Left lung (tissue), 10 donors: ENCODE data around the gene HSP90AA1. TPM values are rescaled to one million over a fixed set of nuclear protein-coding genes. Genes with fewer than 3 reads are reported as not detected.
"Not testable (repeated sequence)": the region's sequence is repeated elsewhere in the genome, so short reads cannot be mapped to it uniquely, and the experiment has no call there.

Source experiments
- ATAC-seq: fragments of 200-7000 bp; cut with Tn5 transposase; one replicate; pipeline ENCODE4 v1.9.1; 2020; ENCODE audit warnings: moderate library complexity
- DNase-seq, 4 donors: peaks; one replicate each; pipeline ENCODE4 v3.0.0-alpha.2; 2013 to 2020
- H3K27ac ChIP-seq, 2 donors: fragments of 200-600 bp; sonication (generic) in 1 of 2; one replicate each; pipeline versions ENCODE4 v1.5.0 to v1.8.0; 2020 to 2021
- H3K27me3 ChIP-seq, 2 donors: fragments of 200-600 bp; sonication (generic) in 1 of 2; one replicate each; pipeline versions ENCODE4 v1.5.0 to v1.8.0; 2020 to 2021
- H3K36me3 ChIP-seq, 2 donors: fragments of 200-600 bp; sonication (generic) in 1 of 2; one replicate each; pipeline versions ENCODE4 v1.5.0 to v1.8.0; 2020 to 2021
- H3K4me1 ChIP-seq, 2 donors: fragments of 200-600 bp; one replicate each; pipeline ENCODE4 v1.8.0; 2021
- H3K4me3 ChIP-seq, 2 donors: fragments of 200-600 bp; sonication (generic) in 1 of 2; one replicate each; pipeline versions ENCODE4 v1.5.0 to v1.8.0; 2020 to 2021; ENCODE audit warnings: mild to moderate bottlenecking in 1 of 2
- H3K9me3 ChIP-seq, 2 donors: fragments of 200-600 bp; sonication (generic) in 1 of 2; one replicate each; pipeline versions ENCODE4 v1.5.0 to v1.8.0; 2020 to 2021
- CTCF ChIP-seq, 2 donors: fragments of 200-600 bp; sonication (generic) in 1 of 2; IDR thresholded peaks; one replicate each; pipeline versions ENCODE4 v1.5.0 to v1.8.0; 2021; ENCODE audit warnings: antibody characterized with exemption in 2 of 2
- intact Hi-C, 2 donors: fragments of 100-400 bp; cut with DNase I; formaldehyde crosslinking; loops; one replicate each; pipeline versions ENCODE4 v1.11.2 to v1.14.2; 2022
- polyA plus RNA-seq, 6 donors: library from polyadenylated mRNA; unstranded; fragments of 120-200 nt; gene quantifications; one replicate each; pipeline ENCODE4 v1.2.1, GENCODE V29; 2013; ENCODE audit not compliant: insufficient read length in 6 of 6
- total RNA-seq, 2 donors: library from RNA; stranded (reverse); fragmentation: NEBNext Ultra II Directional; extraction: Animal tissue kit (Norgen Biotek cat#: 25700); gene quantifications; one replicate each; pipeline ENCODE4 v1.2.1, GENCODE V29; 2021
- donor health status: DM: no; HTN: yes; CAD: no.
- donor health status: DM: no; HTN: no; CAD: no.

Gene HSP90AA1
- total and polyA plus RNA-seq, 8 donors, result 515 to 760 (median 630) TPM

- ATAC-seq (no peak), DNase-seq (no peak)
- Histone ChIP-seq H3K9me3 (no peaks in the 10 kb centered on the region), H3K27ac (no peak overlapping the region), H3K36me3 (peaks cover 0 to 27% of the 10 kb centered on the region in 2 donors), H3K27me3 (no peaks in the 10 kb centered on the region), H3K4me3 (no peak overlapping the region), H3K4me1 (no peaks in the 10 kb centered on the region)
- no peak for TF ChIP-seq CTCF (IDR thresholded peaks at IDR 0.05)
- intact Hi-C loops, result no loop called here
Measured at GRCh38 chr14:102071283-102071998, 15.4 kb downstream of the HSP90AA1 start.

GRCh38 chr14:102066041-102066451 is 20.8 kb downstream of the HSP90AA1 start:
- peaks cover 0 to 11% of the 10 kb centered on the region in 2 donors for H3K4me1 ChIP-seq
- no peak for TF ChIP-seq CTCF (IDR thresholded peaks at IDR 0.05)
- ATAC-seq, result no peak

GRCh38 chr14:102064590-102064989 is 22.3 kb downstream of the HSP90AA1 start:
- H3K36me3 ChIP-seq, H3K9me3 ChIP-seq, DNase-seq, intact Hi-C loops, H3K4me3 ChIP-seq, H3K27ac ChIP-seq, H3K27me3 ChIP-seq, ATAC-seq: not testable (repeated sequence)
- peaks cover 0 to 11% of the 10 kb centered on the region in 2 donors for H3K4me1 ChIP-seq

More at GRCh38 chr14:102066041-102066451, 20.8 kb downstream of the HSP90AA1 start:
- Histone ChIP-seq H3K27me3 (no peaks in the 10 kb centered on the region), H3K9me3 (no peaks in the 10 kb centered on the region), H3K4me3 (no peak overlapping the region), H3K36me3 (peaks cover 0 to under 1% of the 10 kb centered on the region in 2 donors), H3K27ac (no peak overlapping the region)
- intact Hi-C loops, result no loop called here
- peak in 1 of 4 donors; percentile 63 for DNase-seq

GRCh38 chr14:102063808-102064429 is 22.9 kb downstream of the HSP90AA1 start:
- ATAC-seq, result no peak
- Histone ChIP-seq H3K36me3 (no peaks in the 10 kb centered on the region), H3K27me3 (no peaks in the 10 kb centered on the region), H3K4me3 (no peak overlapping the region), H3K4me1 (peaks cover 0 to 11% of the 10 kb centered on the region in 2 donors), H3K27ac (no peak overlapping the region), H3K9me3 (no peaks in the 10 kb centered on the region)
- intact Hi-C loops, result no loop called here
- no peak for TF ChIP-seq CTCF (IDR thresholded peaks at IDR 0.05)
- no peak for DNase-seq

GRCh38 chr14:102063109-102063807 is 23.6 kb downstream of the HSP90AA1 start:
- H3K27ac ChIP-seq, result no peak overlapping the region

More at GRCh38 chr14:102063109-102063807, 23.6 kb downstream of the HSP90AA1 start:
- peak; percentile 98 for ATAC-seq
- H3K4me1 ChIP-seq, result peaks cover 0 to 11% of the 10 kb centered on the region in 2 donors
- no peaks in the 10 kb centered on the region for H3K9me3 ChIP-seq
- peak; percentile 52 to 92 (median 85) for DNase-seq
- H3K27me3 ChIP-seq, result no peaks in the 10 kb centered on the region
- no peaks in the 10 kb centered on the region for H3K36me3 ChIP-seq
- no peak overlapping the region for H3K4me3 ChIP-seq
- peak; percentile 30 to 35 for TF ChIP-seq CTCF (IDR thresholded peaks at IDR 0.05)
- intact Hi-C loops, result no loop called here
